K562 (cell line): ENCODE data around the gene TEX53. TPM values are rescaled to one million over a fixed set of nuclear protein-coding genes. Genes with fewer than 3 reads are reported as not detected.

Source experiments
- ATAC-seq: fragments of 200-7000 bp; cut with Tn5 transposase; 3 replicates; pipeline ENCODE4 v1.9.1; 2020; ENCODE audit warnings: moderate library complexity
- BruUV-seq: library from RNA; stranded (reverse); fragments of 400-500 nt; replicated peaks from 2 replicates; lab custom pipeline; 2021; lab: Mats Ljungman, UMichigan
- CTCF ChIA-PET: fragments of 300-600 bp; formaldehyde crosslinking; extraction: SDS; loops from one replicate; lab custom pipeline; 2021; ENCODE audit warnings: low intra/inter-chr PET ratio; lab: Yijun Ruan, JAX
- POLR2A ChIA-PET: fragments of 300-600, 350-650 bp; sonication (Branson Sonifier 250); formaldehyde crosslinking; extraction: SDS; loops from one replicate; lab custom pipeline; 2021; ENCODE audit warnings: antibody characterized with exemption, inconsistent platforms; lab: Yijun Ruan, JAX
- DNase-seq, 4 experiments: peaks; one replicate each; pipeline versions ENCODE4 v3.0.0 to v3.0.0-alpha.2; 2011 to 2018; ENCODE audit warnings: low spot score in 3 of 4, mixed read lengths in 3 of 4; ENCODE audit errors: extremely low read depth in 1 of 4
- FAIRE-seq: peaks from 2 replicates; lab custom pipeline; 2011; peaks lifted over from hg19 to GRCh38; lab: Jason Lieb, UNC
- H2AFZ ChIP-seq: 2 replicates; pipeline ENCODE4 v1.6.0; 2011; ENCODE audit warnings: low read depth, low read length, control low read depth, inconsistent platforms
- H3K27ac ChIP-seq: fragments of 200-600 bp; 3 replicates; pipeline ENCODE4 v1.8.0; 2011; ENCODE audit warnings: low read depth, mild to moderate bottlenecking, control low read depth, inconsistent platforms, low read length, moderate library complexity, mixed read lengths; ENCODE audit errors: extremely low read depth
- H3K27me3 ChIP-seq, 2 experiments: fragments of 300-600 bp in 1 of 2; 2 replicates in 1 of 2; 3 replicates in 1 of 2; pipeline versions ENCODE4 v1.6.0 to v1.8.0; 2011; ENCODE audit warnings: inconsistent platforms in 2 of 2, low read length in 2 of 2, mild to moderate bottlenecking in 1 of 2, mixed read lengths in 1 of 2, moderate library complexity in 1 of 2; ENCODE audit not compliant: control insufficient read depth in 2 of 2, insufficient read depth in 2 of 2
- H3K36me3 ChIP-seq: fragments of 300-600 bp; 3 replicates; pipeline ENCODE4 v1.8.0; 2011; ENCODE audit warnings: mild to moderate bottlenecking, low read length, inconsistent platforms; ENCODE audit not compliant: control insufficient read depth, insufficient read depth
- H3K4me1 ChIP-seq, 2 experiments: fragments of 200-600 bp in 1 of 2; replicated peaks in 1 of 2; 2 replicates in 1 of 2; 3 replicates in 1 of 2; pipeline versions ENCODE4 v1.5.1 to v1.8.0; 2011; ENCODE audit warnings: inconsistent platforms in 2 of 2, low read length in 2 of 2, mild to moderate bottlenecking in 1 of 2, mixed read lengths in 1 of 2, moderate library complexity in 1 of 2; ENCODE audit not compliant: control insufficient read depth in 2 of 2, insufficient read depth in 2 of 2
- H3K4me2 ChIP-seq: 2 replicates; pipeline ENCODE4 v1.6.1; 2011; ENCODE audit warnings: low read length, control low read depth, inconsistent platforms, mixed read lengths; ENCODE audit not compliant: insufficient read depth
- H3K4me3 ChIP-seq: fragments of 200-600 bp; sonication (generic), shearing (Covaris generic); 2 replicates; pipeline ENCODE4 v1.5.1; 2016; ENCODE audit warnings: control low read depth, inconsistent platforms
- H3K79me2 ChIP-seq: fragments of 200-600 bp; 3 replicates; pipeline ENCODE4 v1.8.0; 2011; ENCODE audit warnings: low read length, inconsistent platforms; ENCODE audit not compliant: control insufficient read depth, insufficient read depth
- H3K9ac ChIP-seq, 2 experiments: 2 replicates each; pipeline versions ENCODE4 v1.6.0 to v1.6.1; 2011; ENCODE audit warnings: low read depth in 2 of 2, low read length in 2 of 2, control low read depth in 1 of 2, inconsistent platforms in 1 of 2, mild to moderate bottlenecking in 1 of 2, mixed read lengths in 1 of 2; ENCODE audit not compliant: insufficient read depth in 1 of 2
- H3K9me1 ChIP-seq: one replicate; pipeline ENCODE4 v1.6.0; 2011; ENCODE audit warnings: inconsistent platforms, mild to moderate bottlenecking, low read length, moderate library complexity; ENCODE audit not compliant: control insufficient read depth, insufficient read depth
- H3K9me3 ChIP-seq: replicated peaks from 2 replicates; pipeline ENCODE4 v1.5.1; 2011; ENCODE audit warnings: low read depth, low read length, inconsistent platforms; ENCODE audit not compliant: control insufficient read depth, insufficient read depth
- H4K20me1 ChIP-seq: replicated peaks from 2 replicates; pipeline ENCODE4 v1.6.1; 2011; ENCODE audit warnings: low read length, inconsistent platforms, mixed read lengths; ENCODE audit not compliant: control insufficient read depth, insufficient read depth
- C11orf30 ChIP-seq: fragments of 450-650 bp; IDR thresholded peaks from 2 replicates; pipeline ENCODE4 v1.6.1; 2016; ENCODE audit warnings: low read depth, mild to moderate bottlenecking
- CCAR2 ChIP-seq: fragments of 200-400 bp; formaldehyde crosslinking; IDR thresholded peaks from 2 replicates; pipeline ENCODE4 v1.6.1; 2017; ENCODE audit warnings: mild to moderate bottlenecking, low read depth, low read length
- ETS1 ChIP-seq: conservative IDR thresholded peaks from 2 replicates; pipeline ENCODE4 v1.6.1; 2011; ENCODE audit warnings: low read depth, mild to moderate bottlenecking, low read length; ENCODE audit not compliant: control insufficient read depth
- NUFIP1 ChIP-seq: fragments of 450-650 bp; IDR thresholded peaks from 2 replicates; pipeline ENCODE4 v1.6.1; 2018; ENCODE audit not compliant: partially characterized antibody
- POLR2AphosphoS2 ChIP-seq: IDR thresholded peaks from 2 replicates; pipeline ENCODE4 v1.6.1; 2012; ENCODE audit warnings: low read length, improper control_type of control experiment
- PRPF4 ChIP-seq: fragments of 200-400 bp; formaldehyde crosslinking; IDR thresholded peaks from one replicate; pipeline ENCODE4 v1.6.1; 2017; ENCODE audit warnings: low read length, low read depth, mild to moderate bottlenecking; ENCODE audit not compliant: insufficient read depth, poor library complexity, severe bottlenecking
- YY1 ChIP-seq, 3 experiments: IDR thresholded peaks; 2 replicates each; pipeline ENCODE4 v1.6.1; 2011; ENCODE audit warnings: low read length in 2 of 3, mild to moderate bottlenecking in 2 of 3, moderate library complexity in 2 of 3, borderline replicate concordance in 1 of 3, control low read depth in 1 of 3, low read depth in 1 of 3; ENCODE audit not compliant: insufficient read depth in 3 of 3, insufficient replicate concordance in 2 of 3, control insufficient read depth in 1 of 3, insufficient read length in 1 of 3; ENCODE audit errors: extremely low read depth in 1 of 3
- ZNF263 ChIP-seq: sonication (generic); formaldehyde crosslinking; IDR thresholded peaks from 2 replicates; pipeline ENCODE4 v1.8.0; 2022; ENCODE audit warnings: mild to moderate bottlenecking, missing genetic modification reagents, borderline replicate concordance
- ZNF77 ChIP-seq: fragments of 250-450 bp; sonication (Bioruptor Pico); IDR thresholded peaks from 2 replicates; pipeline ENCODE4 v1.5.0; 2020
- in situ Hi-C: fragments of 300-500 bp; cut with MboI; formaldehyde crosslinking; loops from 4 replicates; pipeline ENCODE4 v1.15.0; 2018; ENCODE audit warnings: inconsistent platforms, mixed read lengths
- intact Hi-C: fragments of 100-400 bp; cut with micrococcal nuclease; formaldehyde crosslinking; loops from 2 replicates; pipeline ENCODE4 v1.14.2; 2022
- polyA plus RNA-seq, 8 experiments: library from polyadenylated mRNA; depleted of rRNA in 4 of 8; stranded (reverse) in 5 of 8; unstranded in 3 of 8; fragments of >200 nt; fragmentation: Nextera tagmentation in 2 of 8; fragmentation: Illumina TruSeq in 1 of 8; extraction: Ambion mirVana in 2 of 8; extraction: Trizol in 1 of 8; gene quantifications; 2 replicates each; pipeline versions ENCODE4 v1.2.1 to v1.2.3, GENCODE V29; 2011 to 2014; ENCODE audit warnings: inconsistent platforms in 1 of 8, missing spikeins in 1 of 8
- total RNA-seq, 7 experiments: library from RNA; depleted of rRNA in 6 of 7; stranded (reverse); fragments of >200 nt in 6 of 7; fragmentation: Illumina TruSeq in 2 of 7; extraction: Trizol in 2 of 7; gene quantifications; 2 replicates each; pipeline versions ENCODE4 v1.2.1 to v1.2.3, GENCODE V29; 2011 to 2021; ENCODE audit warnings: low replicate concordance in 1 of 7
- TF ChIP-seq, protein P1 (sequence below), 2 experiments: fragments of 450-650 bp; conservative IDR thresholded peaks; 2 replicates each; pipeline ENCODE4 v1.6.1; 2017; ENCODE audit warnings: mild to moderate bottlenecking in 2 of 2, moderate library complexity in 2 of 2

TEX53 gene
- total and polyA plus RNA-seq, 9 of the 15 experiments (the other 6 are each of a cell fraction or from before 2014, with no cell fraction given): not detected

DNA sequence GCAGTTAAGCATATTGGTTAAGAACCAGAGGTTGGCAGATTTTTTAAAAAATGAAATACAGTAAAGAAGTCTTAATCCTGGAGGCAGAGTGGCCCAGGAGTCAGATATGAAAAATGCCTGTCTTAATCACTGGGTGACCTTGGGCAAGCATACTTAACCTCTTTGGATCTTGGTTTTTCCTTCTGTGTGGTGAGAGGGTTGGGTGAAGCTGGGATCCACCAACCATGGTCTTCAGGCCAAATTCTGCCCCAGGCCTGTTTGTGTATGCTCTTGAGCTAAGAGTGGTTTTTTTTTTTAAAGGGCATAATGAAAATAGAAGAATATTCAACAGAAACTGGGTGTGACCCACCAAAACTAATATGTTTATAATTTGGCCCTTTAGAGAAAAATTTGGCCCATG lies 44.4 kb upstream of the TEX53 start:
- POLR2A ChIA-PET: no interaction called here
- Histone ChIP-seq H3K9me3 (no peaks in the 10 kb centered on the region), H3K4me3 (no peak overlapping the region), H3K36me3 (no peaks in the 10 kb centered on the region), H3K27ac (no peak overlapping the region), H3K79me2 (no peaks in the 10 kb centered on the region), H3K27me3 (peaks cover 12 to 17% of the 10 kb centered on the region in 2 experiments; a peak in 4 of 5 replicates), H3K4me1 (no peaks in the 10 kb centered on the region), H3K9ac (no peak overlapping the region), H4K20me1 (no peaks in the 10 kb centered on the region; the same call in 1 of the 2 replicates), H2AFZ (no peak overlapping the region), H3K9me1 (no peaks in the 10 kb centered on the region), H3K4me2 (no peak overlapping the region)
- FAIRE-seq (no peak), ATAC-seq (no peak), DNase-seq (no peak)
- intact Hi-C loops (no loop called here), in situ Hi-C loops (no loop called here)
- TF ChIP-seq PRPF4 (no peak), C11orf30 (no peak), ZNF263 (CRISPR knock-in tag) (no peak), POLR2AphosphoS2 (no peak), CCAR2 (no peak), YY1 (IDR thresholded peaks at IDR 0.05; ENCODE audit: borderline replicate concordance in 1 of 3, control insufficient read depth in 1 of 3, extremely low read depth in 1 of 3, insufficient read depth in 3 of 3, insufficient read length in 1 of 3, insufficient replicate concordance in 2 of 3, low read depth in 1 of 3, low read length in 2 of 3) (no peak), NUFIP1 (no peak), ZNF77 (no peak), ETS1 (no peak)
- TF ChIP-seq, protein P1, sequence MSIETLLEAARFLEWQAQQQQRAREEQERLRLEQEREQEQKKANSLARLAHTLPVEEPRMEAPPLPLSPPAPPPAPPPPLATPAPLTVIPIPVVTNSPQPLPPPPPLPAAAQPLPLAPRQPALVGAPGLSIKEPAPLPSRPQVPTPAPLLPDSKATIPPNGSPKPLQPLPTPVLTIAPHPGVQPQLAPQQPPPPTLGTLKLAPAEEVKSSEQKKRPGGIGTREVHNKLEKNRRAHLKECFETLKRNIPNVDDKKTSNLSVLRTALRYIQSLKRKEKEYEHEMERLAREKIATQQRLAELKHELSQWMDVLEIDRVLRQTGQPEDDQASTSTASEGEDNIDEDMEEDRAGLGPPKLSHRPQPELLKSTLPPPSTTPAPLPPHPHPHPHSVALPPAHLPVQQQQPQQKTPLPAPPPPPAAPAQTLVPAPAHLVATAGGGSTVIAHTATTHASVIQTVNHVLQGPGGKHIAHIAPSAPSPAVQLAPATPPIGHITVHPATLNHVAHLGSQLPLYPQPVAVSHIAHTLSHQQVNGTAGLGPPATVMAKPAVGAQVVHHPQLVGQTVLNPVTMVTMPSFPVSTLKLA (conservative IDR thresholded peaks at IDR 0.05): no peak
- CTCF ChIA-PET: no interaction called here
- BruUV-seq: no TSS peak
